K562 (cell line): ENCODE data around the gene KLHL35. TPM values are rescaled to one million over a fixed set of nuclear protein-coding genes. Genes with fewer than 3 reads are reported as not detected.

Experiments
- ATAC-seq: fragments of 200-7000 bp; cut with Tn5 transposase; 3 replicates; pipeline ENCODE4 v1.9.1; 2020; ENCODE audit warnings: moderate library complexity
- BruUV-seq: library from RNA; stranded (reverse); fragments of 400-500 nt; replicated peaks from 2 replicates; lab custom pipeline; 2021; lab: Mats Ljungman, UMichigan
- CTCF ChIA-PET: fragments of 300-600 bp; formaldehyde crosslinking; extraction: SDS; loops from one replicate; lab custom pipeline; 2021; ENCODE audit warnings: low intra/inter-chr PET ratio; lab: Yijun Ruan, JAX
- POLR2A ChIA-PET: fragments of 300-600, 350-650 bp; sonication (Branson Sonifier 250); formaldehyde crosslinking; extraction: SDS; loops from one replicate; lab custom pipeline; 2021; ENCODE audit warnings: antibody characterized with exemption, inconsistent platforms; lab: Yijun Ruan, JAX
- DNase-seq, 4 experiments: peaks; one replicate each; pipeline versions ENCODE4 v3.0.0 to v3.0.0-alpha.2; 2011 to 2018; ENCODE audit warnings: low spot score in 3 of 4, mixed read lengths in 3 of 4; ENCODE audit errors: extremely low read depth in 1 of 4
- FAIRE-seq: peaks from 2 replicates; lab custom pipeline; 2011; peaks lifted over from hg19 to GRCh38; lab: Jason Lieb, UNC
- H2AFZ ChIP-seq: 2 replicates; pipeline ENCODE4 v1.6.0; 2011; ENCODE audit warnings: low read depth, low read length, control low read depth, inconsistent platforms
- H3K27ac ChIP-seq: fragments of 200-600 bp; 3 replicates; pipeline ENCODE4 v1.8.0; 2011; ENCODE audit warnings: low read depth, mild to moderate bottlenecking, control low read depth, inconsistent platforms, low read length, moderate library complexity, mixed read lengths; ENCODE audit errors: extremely low read depth
- H3K27me3 ChIP-seq, 2 experiments: fragments of 300-600 bp in 1 of 2; 2 replicates in 1 of 2; 3 replicates in 1 of 2; pipeline versions ENCODE4 v1.6.0 to v1.8.0; 2011; ENCODE audit warnings: inconsistent platforms in 2 of 2, low read length in 2 of 2, mild to moderate bottlenecking in 1 of 2, mixed read lengths in 1 of 2, moderate library complexity in 1 of 2; ENCODE audit not compliant: control insufficient read depth in 2 of 2, insufficient read depth in 2 of 2
- H3K36me3 ChIP-seq: fragments of 300-600 bp; 3 replicates; pipeline ENCODE4 v1.8.0; 2011; ENCODE audit warnings: mild to moderate bottlenecking, low read length, inconsistent platforms; ENCODE audit not compliant: control insufficient read depth, insufficient read depth
- H3K4me1 ChIP-seq, 2 experiments: fragments of 200-600 bp in 1 of 2; replicated peaks in 1 of 2; 2 replicates in 1 of 2; 3 replicates in 1 of 2; pipeline versions ENCODE4 v1.5.1 to v1.8.0; 2011; ENCODE audit warnings: inconsistent platforms in 2 of 2, low read length in 2 of 2, mild to moderate bottlenecking in 1 of 2, mixed read lengths in 1 of 2, moderate library complexity in 1 of 2; ENCODE audit not compliant: control insufficient read depth in 2 of 2, insufficient read depth in 2 of 2
- H3K4me2 ChIP-seq: 2 replicates; pipeline ENCODE4 v1.6.1; 2011; ENCODE audit warnings: low read length, control low read depth, inconsistent platforms, mixed read lengths; ENCODE audit not compliant: insufficient read depth
- H3K4me3 ChIP-seq: fragments of 200-600 bp; sonication (generic), shearing (Covaris generic); 2 replicates; pipeline ENCODE4 v1.5.1; 2016; ENCODE audit warnings: control low read depth, inconsistent platforms
- H3K79me2 ChIP-seq: fragments of 200-600 bp; 3 replicates; pipeline ENCODE4 v1.8.0; 2011; ENCODE audit warnings: low read length, inconsistent platforms; ENCODE audit not compliant: control insufficient read depth, insufficient read depth
- H3K9ac ChIP-seq, 2 experiments: 2 replicates each; pipeline versions ENCODE4 v1.6.0 to v1.6.1; 2011; ENCODE audit warnings: low read depth in 2 of 2, low read length in 2 of 2, control low read depth in 1 of 2, inconsistent platforms in 1 of 2, mild to moderate bottlenecking in 1 of 2, mixed read lengths in 1 of 2; ENCODE audit not compliant: insufficient read depth in 1 of 2
- H3K9me1 ChIP-seq: one replicate; pipeline ENCODE4 v1.6.0; 2011; ENCODE audit warnings: inconsistent platforms, mild to moderate bottlenecking, low read length, moderate library complexity; ENCODE audit not compliant: control insufficient read depth, insufficient read depth
- H3K9me3 ChIP-seq: replicated peaks from 2 replicates; pipeline ENCODE4 v1.5.1; 2011; ENCODE audit warnings: low read depth, low read length, inconsistent platforms; ENCODE audit not compliant: control insufficient read depth, insufficient read depth
- H4K20me1 ChIP-seq: replicated peaks from 2 replicates; pipeline ENCODE4 v1.6.1; 2011; ENCODE audit warnings: low read length, inconsistent platforms, mixed read lengths; ENCODE audit not compliant: control insufficient read depth, insufficient read depth
- ELF4 ChIP-seq: fragments of 450-650 bp; formaldehyde crosslinking; IDR thresholded peaks from 2 replicates; pipeline ENCODE4 v1.4.0; 2022; ENCODE audit warnings: missing genetic modification characterization
- ZBTB9 ChIP-seq: fragments of 450-650 bp; formaldehyde crosslinking; IDR thresholded peaks from 2 replicates; pipeline ENCODE4 v1.4.0; 2020; ENCODE audit warnings: mild to moderate bottlenecking, moderate library complexity
- WGBS: fragments of 100-300 bp; shearing (Covaris generic); methylation state at CpG from one replicate; pipeline ENCODE4 v1.1.6; 2016; ENCODE audit warnings: low coverage, mixed read lengths; ENCODE audit not compliant: insufficient coverage; ENCODE audit errors: missing lambda C conversion rate; 5-methylcytosine and 5-hydroxymethylcytosine counted together
- in situ Hi-C: fragments of 300-500 bp; cut with MboI; formaldehyde crosslinking; loops from 4 replicates; pipeline ENCODE4 v1.15.0; 2018; ENCODE audit warnings: inconsistent platforms, mixed read lengths
- intact Hi-C: fragments of 100-400 bp; cut with micrococcal nuclease; formaldehyde crosslinking; loops from 2 replicates; pipeline ENCODE4 v1.14.2; 2022
- polyA plus RNA-seq, 8 experiments: library from polyadenylated mRNA; depleted of rRNA in 4 of 8; stranded (reverse) in 5 of 8; unstranded in 3 of 8; fragments of >200 nt; fragmentation: Nextera tagmentation in 2 of 8; fragmentation: Illumina TruSeq in 1 of 8; extraction: Ambion mirVana in 2 of 8; extraction: Trizol in 1 of 8; gene quantifications; 2 replicates each; pipeline versions ENCODE4 v1.2.1 to v1.2.3, GENCODE V29; 2011 to 2014; ENCODE audit warnings: inconsistent platforms in 1 of 8, missing spikeins in 1 of 8
- total RNA-seq, 7 experiments: library from RNA; depleted of rRNA in 6 of 7; stranded (reverse); fragments of >200 nt in 6 of 7; fragmentation: Illumina TruSeq in 2 of 7; extraction: Trizol in 2 of 7; gene quantifications; 2 replicates each; pipeline versions ENCODE4 v1.2.1 to v1.2.3, GENCODE V29; 2011 to 2021; ENCODE audit warnings: low replicate concordance in 1 of 7

The KLHL35 gene
- total and polyA plus RNA-seq, 9 of the 15 experiments (the other 6 are each of a cell fraction or from before 2014, with no cell fraction given): not detected

GRCh38 chr11:75453916-75454655 is 21.1 kb upstream of the KLHL35 start:
- intact Hi-C loops (no loop called here), in situ Hi-C loops (no loop called here)
- Histone ChIP-seq H3K9ac (no peak overlapping the region), H3K4me1 (peaks cover 0 to 13% of the 10 kb centered on the region in 2 experiments; a peak in 1 of 5 replicates), H3K4me2 (no peak overlapping the region), H2AFZ (no peak overlapping the region), H3K79me2 (no peaks in the 10 kb centered on the region), H4K20me1 (no peaks in the 10 kb centered on the region), H3K27me3 (no peaks in the 10 kb centered on the region), H3K27ac (no peak overlapping the region), H3K9me3 (no peaks in the 10 kb centered on the region), H3K9me1 (no peaks in the 10 kb centered on the region), H3K4me3 (no peak overlapping the region), H3K36me3 (no peaks in the 10 kb centered on the region; the same call in 2 of the 3 replicates)
- FAIRE-seq (no peak), ATAC-seq (no peak), DNase-seq (no peak)
- WGBS: 51% methylated on average over 9 of the region's 9 CpGs
- CTCF ChIA-PET: interaction anchor here (0.6 kb wide), 1 partner anchor 162 kb away, joined by 3 read pairs; no protein-coding TSS in a partner anchor
- no TSS peak for BruUV-seq
- POLR2A ChIA-PET: no interaction called here
- TF ChIP-seq ZBTB9 (no peak), ELF4 (CRISPR knock-in tag) (no peak)
